WTC11 (cell line): ENCODE results near the gene PLXND1. TPM values are rescaled to one million over a fixed set of nuclear protein-coding genes. Genes with fewer than 3 reads are reported as not detected.

ENCODE experiments used
- ATAC-seq: fragments of 200-7000 bp; cut with Tn5 transposase; 2 replicates; pipeline ENCODE4 v1.10.0; 2021; ENCODE audit warnings: mild to moderate bottlenecking, moderate library complexity
- CTCF ChIA-PET: fragments of 300-600 bp; sonication (Branson Sonifier 250); formaldehyde crosslinking; loops from one replicate; lab custom pipeline; 2021; ENCODE audit warnings: antibody characterized with exemption; lab: Charles Lee
- POLR2A ChIA-PET: fragments of 350-600 bp; sonication (Branson Sonifier 250); formaldehyde crosslinking; loops from one replicate; lab custom pipeline; 2021; ENCODE audit warnings: antibody characterized with exemption; lab: Charles Lee
- DNase-seq: peaks from one replicate; pipeline ENCODE4 v3.0.0; 2021; ENCODE audit warnings: low spot score
- H3K27ac Mint-ChIP-seq: 2 replicates; pipeline ENCODE4 v1.8.0; 2021; ENCODE audit warnings: mixed read lengths
- H3K27me3 Mint-ChIP-seq: 2 replicates; pipeline ENCODE4 v1.8.0; 2021; ENCODE audit warnings: low read depth, mild to moderate bottlenecking, moderate library complexity, mixed read lengths
- H3K36me3 Mint-ChIP-seq: 2 replicates; pipeline ENCODE4 v1.8.0; 2021; ENCODE audit warnings: mixed read lengths
- H3K4me1 Mint-ChIP-seq: 2 replicates; pipeline ENCODE4 v1.8.0; 2022; ENCODE audit warnings: mixed read lengths
- H3K4me3 Mint-ChIP-seq: 2 replicates; pipeline ENCODE4 v1.8.0; 2021; ENCODE audit warnings: mild to moderate bottlenecking, moderate library complexity, mixed read lengths
- H3K9me3 Mint-ChIP-seq: 2 replicates; pipeline ENCODE4 v1.8.0; 2021; ENCODE audit warnings: mixed read lengths
- ATF2 ChIP-seq: sonication (generic); formaldehyde crosslinking; IDR thresholded peaks from 2 replicates; pipeline ENCODE4 v1.8.1; 2022; ENCODE audit warnings: low read depth, missing genetic modification reagents, borderline replicate concordance
- ATF6 ChIP-seq: sonication (generic); formaldehyde crosslinking; IDR thresholded peaks from 2 replicates; pipeline ENCODE4 v1.8.1; 2023; ENCODE audit warnings: mild to moderate bottlenecking, missing genetic modification reagents
- CREM ChIP-seq: sonication (generic); formaldehyde crosslinking; IDR thresholded peaks from 2 replicates; pipeline ENCODE4 v1.8.1; 2022; ENCODE audit warnings: mild to moderate bottlenecking, missing genetic modification reagents, moderate library complexity
- E2F1 ChIP-seq: sonication (generic); formaldehyde crosslinking; IDR thresholded peaks from 2 replicates; pipeline ENCODE4 v1.8.0; 2022; ENCODE audit warnings: mild to moderate bottlenecking, missing genetic modification reagents
- ESRRA ChIP-seq: sonication (generic); formaldehyde crosslinking; IDR thresholded peaks from 2 replicates; pipeline ENCODE4 v1.8.1; 2022; ENCODE audit warnings: mild to moderate bottlenecking, missing genetic modification reagents, borderline replicate concordance
- FOXK1 ChIP-seq: sonication (generic); formaldehyde crosslinking; IDR thresholded peaks from 2 replicates; pipeline ENCODE4 v1.8.0; 2022; ENCODE audit warnings: mild to moderate bottlenecking, moderate library complexity, missing genetic modification reagents
- FOXP4 ChIP-seq: sonication (generic); formaldehyde crosslinking; IDR thresholded peaks from 2 replicates; pipeline ENCODE4 v1.8.0; 2022; ENCODE audit warnings: mild to moderate bottlenecking, missing genetic modification reagents
- IRF1 ChIP-seq: sonication (generic); formaldehyde crosslinking; IDR thresholded peaks from 2 replicates; pipeline ENCODE4 v1.8.0; 2023; ENCODE audit warnings: missing genetic modification reagents
- IRF2 ChIP-seq: sonication (generic); formaldehyde crosslinking; IDR thresholded peaks from 2 replicates; pipeline ENCODE4 v1.8.0; 2022; ENCODE audit warnings: low read depth, missing genetic modification reagents, borderline replicate concordance
- MXD4 ChIP-seq: fragments of 250-450 bp; sonication (Bioruptor Pico); IDR thresholded peaks from 2 replicates; pipeline ENCODE4 v1.8.0; 2021; ENCODE audit warnings: mild to moderate bottlenecking, moderate library complexity, borderline replicate concordance
- NR2C2 ChIP-seq: sonication (generic); formaldehyde crosslinking; IDR thresholded peaks from 2 replicates; pipeline ENCODE4 v1.8.0; 2022; ENCODE audit warnings: mild to moderate bottlenecking, missing genetic modification reagents
- USF1 ChIP-seq: sonication (generic); formaldehyde crosslinking; IDR thresholded peaks from 2 replicates; pipeline ENCODE4 v1.8.0; 2022; ENCODE audit warnings: mild to moderate bottlenecking, missing genetic modification reagents
- USF2 ChIP-seq: sonication (generic); formaldehyde crosslinking; IDR thresholded peaks from 2 replicates; pipeline ENCODE4 v1.8.1; 2023; ENCODE audit warnings: mild to moderate bottlenecking, missing genetic modification reagents, moderate library complexity
- ZNF317 ChIP-seq: sonication (generic); formaldehyde crosslinking; IDR thresholded peaks from 2 replicates; pipeline ENCODE4 v1.8.1; 2023; ENCODE audit warnings: low read depth, mild to moderate bottlenecking, moderate library complexity, missing genetic modification reagents, borderline replicate concordance
- total RNA-seq: library from RNA; stranded (reverse); gene quantifications from 3 replicates; pipeline ENCODE4 v1.2.3, GENCODE V29; 2021

Gene PLXND1
- total RNA-seq, 1 experiment from 2014 or later, result 56.7 TPM

GRCh38 chr3:129654131-129654530 lies 47.7 kb upstream of the PLXND1 start (continued):
- TF ChIP-seq ATF6 (CRISPR knock-in tag) (no peak), E2F1 (CRISPR knock-in tag) (no peak), USF2 (CRISPR knock-in tag) (no peak), CREM (no peak), FOXP4 (CRISPR knock-in tag) (no peak), ATF2 (CRISPR knock-in tag) (no peak), USF1 (CRISPR knock-in tag) (no peak)

GRCh38 chr3:129653019-129653418 lies 46.5 kb upstream of the PLXND1 start:
- no peak for DNase-seq
- Mint-ChIP-seq H3K27me3 (no peaks in the 10 kb centered on the region), H3K9me3 (no peaks in the 10 kb centered on the region), H3K36me3 (no peaks in the 10 kb centered on the region), H3K27ac (0 out of 2 replicates have a peak overlapping the region, but pooled peaks have one; percentile 26), H3K4me3 (no peak overlapping the region), H3K4me1 (peaks cover 57% of the 10 kb centered on the region)
- CTCF ChIA-PET, result no interaction called here
- TF ChIP-seq ESRRA (CRISPR knock-in tag) (no peak), IRF2 (CRISPR knock-in tag) (no peak), IRF1 (CRISPR knock-in tag) (no peak), USF1 (CRISPR knock-in tag) (no peak), ZNF317 (CRISPR knock-in tag) (no peak), FOXK1 (CRISPR knock-in tag) (no peak), NR2C2 (CRISPR knock-in tag) (no peak), MXD4 (CRISPR knock-in tag) (no peak)
- ATAC-seq, result no peak
- POLR2A ChIA-PET, result no interaction called here
